HG02885 (cell line): Measurements from ENCODE around the gene SMIM8.
"Not testable (repeated sequence)": the region's sequence is repeated elsewhere in the genome, so short reads cannot be mapped to it uniquely, and the experiment has no call there.

Experiments used
- ATAC-seq: cut with Tn5 transposase; IDR thresholded peaks from one replicate; pipeline ENCODE4 v1.9.1; 2021; ENCODE audit warnings: mild to moderate bottlenecking; ENCODE audit not compliant: unreplicated experiment, poor library complexity

The SMIM8 gene

DNA sequence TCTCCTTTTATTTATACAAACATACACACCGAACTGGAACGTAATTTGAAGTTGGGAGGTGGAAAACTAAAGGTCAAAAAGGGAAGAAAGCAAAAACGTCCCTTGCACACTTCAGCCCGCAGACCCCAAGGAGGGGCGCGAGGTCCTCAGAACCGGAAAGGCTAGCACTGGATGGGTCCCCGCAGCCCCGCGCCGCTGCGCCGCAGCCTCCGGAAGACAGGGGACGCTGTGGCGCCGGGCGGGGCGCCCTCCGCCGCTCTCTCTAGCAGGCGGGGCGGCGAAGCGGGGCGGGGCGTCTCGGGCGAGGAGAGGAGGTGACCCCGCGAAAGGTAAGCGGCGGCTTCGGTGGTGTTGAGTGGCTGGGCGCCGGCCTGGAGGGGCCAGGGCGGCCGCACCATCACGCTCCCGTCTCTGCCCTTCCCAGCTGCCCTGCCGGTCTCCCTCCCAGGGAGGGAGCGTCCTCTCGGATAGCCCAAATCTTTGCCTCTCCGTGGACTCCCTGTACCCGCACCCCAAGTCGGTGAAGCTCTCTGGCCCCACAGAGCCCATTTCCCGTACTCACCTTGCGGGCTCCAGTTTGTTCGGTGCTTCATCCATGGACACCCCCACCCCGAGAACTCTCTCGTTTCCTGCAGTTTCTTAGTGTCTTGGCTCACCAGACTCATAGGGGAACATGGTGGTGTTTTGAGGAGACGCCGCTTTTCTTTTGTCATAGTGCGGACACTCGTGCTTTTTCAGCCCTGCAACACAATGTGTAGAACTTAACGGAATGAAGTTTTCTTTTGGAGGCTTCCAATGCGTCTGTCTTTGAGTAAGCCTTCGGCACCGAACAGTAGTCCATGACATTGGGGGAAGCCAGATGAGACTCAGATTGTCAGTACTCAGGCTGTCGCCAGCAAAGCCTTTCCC lies at the start of gene SMIM8:
TSS of gene SMIM8 (plus strand) at position 285 of the 909 bp plus-strand sequence. CDS start 14,444 bp downstream, outside the sequence.
- peak; percentile 99 for ATAC-seq

DNA sequence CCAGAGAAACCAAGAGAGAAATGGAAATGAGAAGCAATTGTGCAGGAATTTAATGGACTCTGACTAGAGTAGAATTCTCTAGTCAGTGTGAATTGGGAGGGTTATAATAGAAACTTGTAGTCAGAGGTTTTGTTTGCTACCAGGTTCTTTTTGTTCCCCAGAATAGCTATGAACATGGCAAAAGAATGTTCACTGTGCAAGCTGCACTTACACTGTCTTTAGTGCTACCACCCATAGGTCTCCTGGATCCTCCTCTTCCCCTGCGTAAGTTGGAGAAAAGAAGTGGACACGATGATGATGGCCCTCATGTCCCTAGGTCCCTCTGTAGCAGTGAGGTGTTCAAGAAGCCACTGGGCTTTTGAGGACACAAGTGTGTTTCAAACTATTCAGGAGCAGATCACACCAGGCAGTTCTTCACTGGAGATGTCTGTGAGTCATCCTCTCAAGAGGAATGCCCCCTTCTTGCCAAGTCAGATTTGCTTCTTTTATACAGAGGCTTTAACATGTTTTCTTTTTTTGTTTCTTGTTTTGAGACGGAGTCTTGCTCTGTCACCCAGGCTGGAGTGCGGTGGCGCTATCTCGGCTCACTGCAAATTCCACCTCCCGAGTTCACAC lies 47.6 kb upstream of the SMIM8 start:
- ATAC-seq: no peak

- no peak for ATAC-seq
Observed at GRCh38 chr6:87276624-87277023, 45.8 kb upstream of the SMIM8 start.

DNA sequence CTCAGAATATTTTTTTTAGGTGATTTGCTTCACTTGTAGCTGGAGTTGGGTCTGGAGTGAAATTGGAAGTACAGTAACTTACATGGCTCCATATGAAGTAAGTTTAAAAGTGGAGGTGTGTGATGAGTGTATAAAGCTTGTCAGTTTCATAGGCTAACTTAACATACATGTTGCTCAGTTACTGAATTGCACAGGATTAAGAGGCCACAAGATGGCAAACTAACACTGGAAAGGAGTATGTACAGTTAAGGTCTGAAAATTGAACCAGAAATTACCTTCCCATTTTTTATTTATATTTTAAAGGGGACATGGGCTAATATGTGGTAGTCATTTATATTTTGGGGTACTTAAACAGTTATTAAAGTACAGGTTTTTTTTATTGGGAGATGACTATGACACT lies 45.3 kb upstream of the SMIM8 start:
- ATAC-seq: peak; percentile 42

DNA sequence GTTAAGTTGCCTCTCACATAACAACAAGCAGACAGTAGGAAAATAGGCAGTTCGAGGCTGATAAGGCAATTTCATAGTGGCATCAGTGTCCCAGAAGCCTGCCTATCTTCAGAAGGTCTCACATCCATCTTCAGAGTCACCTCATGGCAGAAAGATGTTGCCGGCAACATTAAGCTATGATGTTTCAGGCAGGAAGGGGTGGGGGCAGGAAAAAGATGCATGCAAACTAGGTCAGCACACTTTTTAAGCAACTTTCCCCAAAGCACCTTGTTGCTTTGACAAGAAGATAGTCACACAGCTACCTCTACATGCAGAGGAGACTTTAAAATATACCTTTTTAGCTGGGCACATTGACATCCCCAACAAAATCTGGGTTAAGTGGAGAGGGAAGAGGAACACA lies 43.2 kb upstream of the SMIM8 start:
- no peak for ATAC-seq

DNA sequence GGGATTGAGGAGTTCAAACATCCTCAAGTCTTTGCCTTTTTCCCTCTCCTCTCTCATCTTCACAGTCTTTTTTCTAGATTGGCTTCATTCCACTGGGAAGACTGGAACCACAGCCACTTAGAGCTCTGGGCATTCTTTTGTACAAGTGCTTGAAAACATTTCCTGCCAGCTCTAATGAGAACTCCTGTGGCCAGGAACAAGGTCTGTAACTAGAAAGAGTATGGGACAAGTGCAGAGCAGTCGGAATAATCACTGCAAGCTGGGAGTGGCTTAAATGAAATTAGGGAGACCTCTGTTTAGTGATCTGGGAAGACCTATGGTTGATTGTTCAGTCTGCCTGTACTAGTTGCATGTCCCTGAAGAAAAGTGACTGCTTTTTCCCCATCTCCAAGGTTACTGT lies 41.0 kb upstream of the SMIM8 start:
- ATAC-seq: no peak

DNA sequence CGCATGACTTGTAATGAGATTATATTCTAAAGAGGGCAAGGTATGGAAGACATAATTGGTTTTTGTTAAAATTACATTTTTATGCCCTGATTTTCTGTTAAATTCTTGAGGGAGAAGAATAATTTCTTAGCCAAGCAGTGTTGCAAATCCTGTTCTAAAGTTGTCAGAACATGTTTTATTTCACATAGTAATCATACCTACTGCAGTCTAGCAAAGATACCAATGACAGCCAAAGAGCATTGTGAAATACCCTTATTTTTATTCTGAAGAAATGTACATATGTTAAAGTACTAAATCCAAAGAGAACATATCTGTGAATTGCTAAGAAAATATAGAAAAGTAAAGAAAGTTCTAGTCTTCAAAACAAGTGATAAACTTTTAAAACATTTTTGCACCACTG lies 39.6 kb upstream of the SMIM8 start:
- no peak for ATAC-seq

DNA sequence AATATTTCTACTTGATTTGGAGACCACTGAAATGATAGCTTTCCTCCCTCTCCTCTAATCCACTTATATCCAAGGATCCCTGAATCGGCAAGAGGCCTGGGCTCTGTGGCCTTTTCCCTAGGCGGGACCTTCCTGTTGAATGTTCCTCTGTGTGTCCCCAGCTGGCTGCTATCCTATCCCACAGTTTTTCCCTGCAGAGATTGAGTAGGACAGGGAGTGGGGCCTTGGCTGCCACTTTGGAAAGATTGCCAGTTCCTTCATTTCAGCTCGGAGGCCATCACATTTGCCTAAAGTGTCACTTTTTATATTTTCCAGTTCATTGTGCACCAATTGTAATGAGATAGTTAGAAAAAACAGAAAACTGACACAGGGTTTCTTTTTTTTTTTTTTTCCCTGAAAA lies 38.9 kb upstream of the SMIM8 start:
- ATAC-seq: no peak

DNA sequence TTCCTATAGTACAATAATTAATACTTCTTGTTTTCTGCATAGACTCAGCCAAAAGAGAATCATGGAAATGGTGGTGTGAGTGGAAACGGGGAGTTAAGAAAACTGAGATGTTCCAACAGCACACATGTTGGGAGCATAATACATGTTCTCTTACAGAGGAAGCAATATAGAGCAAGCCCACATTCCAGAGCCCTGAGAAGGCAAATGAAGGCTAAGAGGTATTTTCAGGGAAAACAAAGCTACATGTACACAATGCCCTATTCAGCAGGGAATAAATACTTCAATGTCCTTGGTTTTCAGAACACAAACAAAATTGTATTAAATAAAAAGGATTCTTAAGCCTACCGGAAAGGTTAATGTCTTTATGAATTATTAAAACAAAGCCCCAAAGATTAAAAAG lies 35.1 kb upstream of the SMIM8 start:
- no peak for ATAC-seq

DNA sequence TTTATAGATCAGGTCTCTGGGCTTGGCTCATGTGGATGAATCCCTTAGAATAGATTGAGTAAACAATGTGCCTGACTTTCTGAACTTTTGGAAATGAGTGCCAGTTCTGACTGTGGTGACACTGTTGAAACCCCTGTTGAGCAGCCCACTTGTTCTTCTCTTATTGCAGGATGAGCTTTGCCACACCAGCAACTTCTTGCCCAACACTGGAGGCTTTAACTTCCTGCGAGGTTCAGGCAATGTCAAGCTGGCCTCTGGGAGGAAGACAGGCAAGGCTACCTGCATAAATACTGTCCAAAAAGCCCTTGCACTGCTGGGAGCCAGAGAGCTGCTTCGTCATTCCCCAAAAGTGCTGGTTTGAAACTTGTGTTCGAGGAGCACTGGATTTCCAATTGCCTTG lies 32.8 kb upstream of the SMIM8 start:
- ATAC-seq: no peak

DNA sequence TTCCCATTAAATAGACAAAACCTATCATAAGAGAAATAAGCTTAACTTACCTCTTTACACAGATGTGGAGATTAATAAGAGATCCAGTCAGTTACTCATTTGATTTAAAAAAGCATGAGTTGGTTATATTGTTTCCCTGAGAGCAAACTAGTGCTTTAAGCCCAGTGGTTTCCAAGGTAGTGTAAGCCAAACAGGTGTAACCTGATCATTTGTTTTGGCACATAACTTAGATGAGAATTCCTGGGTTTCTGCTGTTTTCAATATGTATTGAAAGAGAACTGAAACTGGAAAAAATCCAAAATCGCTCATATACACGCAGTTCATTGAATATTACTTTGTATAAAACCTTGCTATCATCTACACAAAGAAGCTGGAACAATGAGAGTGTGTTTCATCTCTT lies 30.5 kb upstream of the SMIM8 start:
- ATAC-seq: no peak

GRCh38 chr6:87293526-87293925 lies 28.9 kb upstream of the SMIM8 start:
- ATAC-seq: no peak

DNA sequence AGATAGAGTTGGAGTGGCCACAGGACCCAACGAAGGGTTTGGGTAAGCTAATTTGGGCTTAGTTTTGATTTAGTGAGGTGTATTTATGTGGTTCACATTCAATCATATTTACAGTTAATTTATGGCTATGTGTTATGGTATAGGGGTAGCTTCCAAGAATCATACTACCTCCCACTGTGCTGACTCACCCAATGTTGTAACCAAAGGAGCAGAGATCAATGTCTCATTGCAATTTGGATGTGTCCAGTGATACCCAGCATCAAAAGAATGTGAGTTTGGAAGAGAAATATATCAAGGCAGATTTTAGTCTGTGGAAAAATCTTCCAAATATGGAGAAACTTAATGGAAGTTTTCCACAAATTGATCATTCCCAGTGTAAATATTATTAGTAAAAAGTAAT lies 25.3 kb upstream of the SMIM8 start:
- no peak for ATAC-seq

DNA sequence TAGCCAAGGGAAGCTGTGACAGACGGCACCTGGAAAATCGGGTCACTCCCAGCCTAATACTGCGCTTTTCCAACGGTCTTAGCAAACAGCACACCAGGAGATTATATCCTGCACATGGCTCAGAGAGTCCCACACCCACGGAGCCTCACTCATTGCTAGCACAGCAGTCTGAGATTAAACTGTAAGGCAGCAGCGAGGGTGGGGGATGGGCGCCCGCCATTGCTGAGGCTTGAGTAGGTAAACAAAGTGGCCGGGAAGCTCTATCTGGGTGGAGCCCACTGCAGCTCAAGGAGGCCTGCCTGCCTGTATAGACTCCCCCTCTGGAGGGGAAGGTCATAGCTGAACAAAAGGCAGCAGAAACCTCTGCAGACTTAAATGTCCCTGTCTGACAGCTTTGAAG lies 21.1 kb upstream of the SMIM8 start:
- ATAC-seq: not testable (repeated sequence)

GRCh38 chr6:87308970-87309369 lies 13.4 kb upstream of the SMIM8 start:
- ATAC-seq: no peak

- ATAC-seq: no peak
Observed at GRCh38 chr6:87312860-87313259, 9.5 kb upstream of the SMIM8 start.

DNA sequence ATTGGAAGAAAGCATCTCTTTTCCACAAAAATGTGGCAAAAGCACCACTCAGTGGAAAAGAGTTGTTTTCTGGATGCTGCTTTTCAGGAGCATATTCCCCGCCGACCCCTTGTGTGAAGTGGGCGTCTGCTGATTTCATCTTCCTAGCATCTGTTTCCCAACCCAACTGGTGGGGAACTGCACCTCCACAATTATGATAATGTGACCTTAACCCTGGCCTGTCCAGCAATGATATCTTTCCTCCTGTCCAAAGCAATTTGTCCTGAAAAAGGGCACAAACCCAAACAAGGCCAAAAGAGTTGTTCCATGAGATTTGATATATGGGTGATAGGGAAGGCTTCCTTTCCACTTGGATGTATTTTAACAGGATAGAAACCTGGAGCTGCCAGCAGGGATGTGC lies 7.3 kb upstream of the SMIM8 start:
- no peak for ATAC-seq

GRCh38 chr6:87319271-87319987 lies 3.0 kb upstream of the SMIM8 start:
- no peak for ATAC-seq

DNA sequence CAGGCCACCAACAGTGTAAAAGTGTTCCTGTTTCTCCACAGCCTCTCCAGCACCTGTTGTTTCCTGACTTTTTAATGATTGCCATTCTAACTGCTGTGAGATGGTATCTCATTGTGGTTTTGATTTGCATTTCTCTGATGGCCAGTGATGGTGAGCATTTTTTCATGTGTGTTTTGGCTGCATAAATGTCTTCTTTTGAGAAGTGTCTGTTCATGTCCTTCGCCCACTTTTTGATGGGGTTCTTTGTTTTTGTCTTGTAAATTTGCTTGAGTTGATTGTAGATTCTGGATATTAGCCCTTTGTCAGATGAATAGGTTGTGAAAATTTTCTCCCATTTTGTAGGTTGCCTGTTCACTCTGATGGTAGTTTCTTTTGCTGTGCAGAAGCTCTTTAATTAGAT lies 1.5 kb downstream of the SMIM8 start:
- not testable (repeated sequence) for ATAC-seq

DNA sequence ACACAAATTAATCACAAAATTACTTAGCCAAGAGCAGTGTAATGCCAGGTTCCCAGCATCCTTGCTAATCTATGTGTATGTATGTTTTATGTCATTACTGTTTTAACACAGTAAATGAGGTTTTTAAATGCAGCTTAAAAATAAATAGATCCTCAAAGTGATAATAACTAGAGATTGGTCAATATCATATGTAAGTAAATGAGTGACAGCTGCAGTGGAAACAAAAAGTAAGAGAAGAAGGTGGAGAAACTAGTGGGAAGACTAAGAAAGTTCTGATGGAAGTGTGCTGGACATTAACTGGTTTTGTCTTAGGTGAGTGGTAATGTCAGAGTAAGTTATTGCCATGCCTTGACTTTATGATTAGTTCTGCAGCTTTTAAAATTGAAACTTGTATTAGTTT lies 8.6 kb downstream of the SMIM8 start:
- ATAC-seq: no peak

- no peak for ATAC-seq
Observed at GRCh38 chr6:87333033-87333432, 10.6 kb downstream of the SMIM8 start.
